ENCODE measurements around the gene EBI3.

DNA sequence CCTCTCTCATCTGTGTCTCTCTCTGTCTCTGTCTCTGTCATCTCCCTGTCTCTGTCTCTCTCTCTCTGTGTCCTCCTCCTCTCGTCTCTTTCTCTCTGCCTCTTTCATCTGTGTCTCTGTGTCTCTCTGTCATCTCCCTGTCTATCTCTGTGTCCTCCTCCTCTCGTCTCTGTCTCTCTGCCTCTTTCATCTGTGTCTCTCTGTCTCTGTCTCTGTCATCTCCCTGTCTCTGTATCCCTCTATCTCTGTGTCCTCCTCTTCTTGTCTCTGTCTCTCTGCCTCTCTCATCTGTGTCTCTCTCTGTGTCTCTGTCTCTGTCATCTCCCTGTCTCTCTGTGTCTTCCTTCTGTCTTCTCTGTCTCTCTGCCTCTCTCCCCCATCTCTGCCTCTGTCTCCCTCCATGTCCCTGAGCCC, 551 bp upstream of the EBI3 start:
- no peak for TF ChIP-seq FOXP2 (optimal IDR thresholded peaks at IDR 0.05; ENCODE audit: control extremely low read depth, extremely low read length, insufficient read depth)
- TF ChIP-seq EZH2 (IDR thresholded peaks at IDR 0.05), result no peak

Data from SK-N-MC (cell line).